Upper lobe of right lung (tissue), 1 donor: ENCODE measurements around the gene ISLR2. TPM values are rescaled to one million over a fixed set of nuclear protein-coding genes. Genes with fewer than 3 reads are reported as not detected.
A peak's percentile ranks its signal among the peaks of the same experiment; 100 is the strongest.

Experiments
- ATAC-seq: fragments of 200-7000 bp; cut with Tn5 transposase; one replicate; pipeline ENCODE4 v1.9.1; 2020; ENCODE audit warnings: mild to moderate bottlenecking, moderate library complexity
- DNase-seq: peaks from one replicate; pipeline ENCODE4 v3.0.0-alpha.2; 2020
- H3K27ac ChIP-seq: fragments of 200-600 bp; one replicate; pipeline ENCODE4 v1.8.0; 2022
- H3K27me3 ChIP-seq: fragments of 200-600 bp; one replicate; pipeline ENCODE4 v1.8.0; 2022; ENCODE audit warnings: mild to moderate bottlenecking
- H3K36me3 ChIP-seq: fragments of 200-600 bp; one replicate; pipeline ENCODE4 v1.8.0; 2022
- H3K4me1 ChIP-seq: fragments of 200-600 bp; one replicate; pipeline ENCODE4 v1.8.0; 2022
- H3K4me3 ChIP-seq: fragments of 200-600 bp; one replicate; pipeline ENCODE4 v1.8.0; 2022; ENCODE audit warnings: mild to moderate bottlenecking
- H3K9me3 ChIP-seq: fragments of 200-600 bp; one replicate; pipeline ENCODE4 v1.8.0; 2022
- intact Hi-C: fragments of 100-400 bp; cut with DNase I; formaldehyde crosslinking; loops from one replicate; pipeline ENCODE4 v1.11.0; 2022
- total RNA-seq: library from RNA; stranded (reverse); fragmentation: NEBNext Ultra II Directional; extraction: Animal tissue kit (Norgen Biotek cat#: 25700); gene quantifications from one replicate; pipeline ENCODE4 v1.2.1, GENCODE V29; 2021
- TF ChIP-seq, protein P1 (sequence below): fragments of 200-600 bp; IDR thresholded peaks from one replicate; pipeline ENCODE4 v1.8.0; 2022; ENCODE audit warnings: antibody characterized with exemption
- donor health status: DM: no; HTN: yes; CAD: no; lungs with severe emphysema.

ISLR2 gene
- total RNA-seq, 1 donor from 2014 or later, result 4.0 TPM

DNA sequence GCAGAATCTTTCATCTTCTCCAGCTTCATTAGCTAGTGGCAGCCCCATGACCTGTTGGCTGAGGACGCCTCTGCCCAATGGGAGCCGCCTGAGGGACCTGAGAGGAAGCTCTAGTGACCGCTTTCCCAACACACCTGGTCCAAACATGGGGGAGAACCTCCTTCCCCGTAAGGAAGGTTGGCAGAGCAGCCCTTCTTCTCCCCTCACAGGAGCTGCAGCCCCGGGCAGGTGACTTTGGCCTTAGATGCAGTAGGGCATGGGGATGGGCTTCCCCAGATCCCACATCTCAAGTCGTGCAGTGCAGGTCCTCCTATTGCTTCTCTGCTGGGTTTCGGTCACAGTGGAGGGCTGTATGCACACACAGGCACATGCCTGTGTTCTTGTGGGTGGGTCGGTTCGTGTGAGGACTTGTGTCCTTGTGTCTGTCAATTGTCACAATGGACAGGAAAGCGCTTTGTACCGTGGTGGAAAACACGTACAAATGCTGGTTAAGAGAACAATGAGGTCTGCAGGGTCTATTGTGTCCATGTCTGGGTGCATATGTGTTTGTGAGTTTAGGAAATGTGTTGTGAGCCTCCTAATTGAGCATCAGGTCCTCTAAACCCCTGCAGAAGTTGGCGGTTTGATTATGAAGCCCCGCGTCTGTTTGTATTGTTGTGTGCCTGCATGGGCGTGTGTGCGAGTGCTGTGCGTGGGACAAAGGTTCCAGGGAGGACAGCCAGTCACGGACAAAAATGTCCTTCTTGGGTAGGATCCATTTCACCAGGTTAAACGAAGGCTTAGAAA, 1.4 kb downstream of the ISLR2 start:
- no peaks in the 10 kb centered on the region for H3K9me3 ChIP-seq
- H3K27me3 ChIP-seq, result peaks cover 94% of the 10 kb centered on the region
- TF ChIP-seq, protein P1, sequence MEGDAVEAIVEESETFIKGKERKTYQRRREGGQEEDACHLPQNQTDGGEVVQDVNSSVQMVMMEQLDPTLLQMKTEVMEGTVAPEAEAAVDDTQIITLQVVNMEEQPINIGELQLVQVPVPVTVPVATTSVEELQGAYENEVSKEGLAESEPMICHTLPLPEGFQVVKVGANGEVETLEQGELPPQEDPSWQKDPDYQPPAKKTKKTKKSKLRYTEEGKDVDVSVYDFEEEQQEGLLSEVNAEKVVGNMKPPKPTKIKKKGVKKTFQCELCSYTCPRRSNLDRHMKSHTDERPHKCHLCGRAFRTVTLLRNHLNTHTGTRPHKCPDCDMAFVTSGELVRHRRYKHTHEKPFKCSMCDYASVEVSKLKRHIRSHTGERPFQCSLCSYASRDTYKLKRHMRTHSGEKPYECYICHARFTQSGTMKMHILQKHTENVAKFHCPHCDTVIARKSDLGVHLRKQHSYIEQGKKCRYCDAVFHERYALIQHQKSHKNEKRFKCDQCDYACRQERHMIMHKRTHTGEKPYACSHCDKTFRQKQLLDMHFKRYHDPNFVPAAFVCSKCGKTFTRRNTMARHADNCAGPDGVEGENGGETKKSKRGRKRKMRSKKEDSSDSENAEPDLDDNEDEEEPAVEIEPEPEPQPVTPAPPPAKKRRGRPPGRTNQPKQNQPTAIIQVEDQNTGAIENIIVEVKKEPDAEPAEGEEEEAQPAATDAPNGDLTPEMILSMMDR, result no peak
- no peak overlapping the region for H3K4me3 ChIP-seq
- H3K36me3 ChIP-seq, result no peaks in the 10 kb centered on the region
- ATAC-seq (no peak), DNase-seq (no peak)
- peaks cover 15% of the 10 kb centered on the region for H3K4me1 ChIP-seq
- H3K27ac ChIP-seq, result no peak overlapping the region
- intact Hi-C loops, result no loop called here

DNA sequence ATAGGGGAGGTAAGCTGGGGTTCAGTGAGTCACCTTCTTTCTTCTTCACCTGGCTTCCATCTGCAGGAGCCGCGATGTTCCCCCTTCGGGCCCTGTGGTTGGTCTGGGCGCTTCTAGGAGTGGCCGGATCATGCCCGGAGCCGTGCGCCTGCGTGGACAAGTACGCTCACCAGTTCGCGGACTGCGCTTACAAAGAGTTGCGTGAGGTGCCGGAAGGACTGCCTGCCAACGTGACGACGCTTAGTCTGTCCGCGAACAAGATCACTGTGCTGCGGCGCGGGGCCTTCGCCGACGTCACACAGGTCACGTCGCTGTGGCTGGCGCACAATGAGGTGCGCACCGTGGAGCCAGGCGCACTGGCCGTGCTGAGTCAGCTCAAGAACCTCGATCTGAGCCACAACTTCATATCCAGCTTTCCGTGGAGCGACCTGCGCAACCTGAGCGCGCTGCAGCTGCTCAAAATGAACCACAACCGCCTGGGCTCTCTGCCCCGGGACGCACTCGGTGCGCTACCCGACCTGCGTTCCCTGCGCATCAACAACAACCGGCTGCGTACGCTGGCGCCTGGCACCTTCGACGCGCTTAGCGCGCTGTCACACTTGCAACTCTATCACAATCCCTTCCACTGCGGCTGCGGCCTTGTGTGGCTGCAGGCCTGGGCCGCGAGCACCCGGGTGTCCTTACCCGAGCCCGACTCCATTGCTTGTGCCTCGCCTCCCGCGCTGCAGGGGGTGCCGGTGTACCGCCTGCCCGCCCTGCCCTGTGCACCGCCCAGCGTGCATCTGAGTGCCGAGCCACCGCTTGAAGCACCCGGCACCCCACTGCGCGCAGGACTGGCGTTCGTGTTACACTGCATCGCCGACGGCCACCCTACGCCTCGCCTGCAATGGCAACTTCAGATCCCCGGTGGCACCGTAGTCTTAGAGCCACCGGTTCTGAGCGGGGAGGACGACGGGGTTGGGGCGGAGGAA, 2.6 kb downstream of the ISLR2 start:
- Histone ChIP-seq H3K4me1 (peaks cover 11% of the 10 kb centered on the region), H3K4me3 (no peak overlapping the region), H3K27me3 (peaks cover 96% of the 10 kb centered on the region), H3K36me3 (no peaks in the 10 kb centered on the region), H3K27ac (no peak overlapping the region), H3K9me3 (no peaks in the 10 kb centered on the region)
- no peak for DNase-seq
- ATAC-seq, result no peak
- TF ChIP-seq, protein P1, result no peak
- intact Hi-C loops, result no loop called here

DNA sequence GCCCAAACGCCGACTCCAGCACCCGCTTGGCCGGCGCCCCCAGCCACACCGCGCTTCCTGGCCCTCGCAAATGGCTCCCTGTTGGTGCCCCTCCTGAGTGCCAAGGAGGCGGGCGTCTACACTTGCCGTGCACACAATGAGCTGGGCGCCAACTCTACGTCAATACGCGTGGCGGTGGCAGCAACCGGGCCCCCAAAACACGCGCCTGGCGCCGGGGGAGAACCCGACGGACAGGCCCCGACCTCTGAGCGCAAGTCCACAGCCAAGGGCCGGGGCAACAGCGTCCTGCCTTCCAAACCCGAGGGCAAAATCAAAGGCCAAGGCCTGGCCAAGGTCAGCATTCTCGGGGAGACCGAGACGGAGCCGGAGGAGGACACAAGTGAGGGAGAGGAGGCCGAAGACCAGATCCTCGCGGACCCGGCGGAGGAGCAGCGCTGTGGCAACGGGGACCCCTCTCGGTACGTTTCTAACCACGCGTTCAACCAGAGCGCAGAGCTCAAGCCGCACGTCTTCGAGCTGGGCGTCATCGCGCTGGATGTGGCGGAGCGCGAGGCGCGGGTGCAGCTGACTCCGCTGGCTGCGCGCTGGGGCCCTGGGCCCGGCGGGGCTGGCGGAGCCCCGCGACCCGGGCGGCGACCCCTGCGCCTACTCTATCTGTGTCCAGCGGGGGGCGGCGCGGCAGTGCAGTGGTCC, 3.5 kb downstream of the ISLR2 start:
- no peak for DNase-seq
- H3K4me3 ChIP-seq, result no peak overlapping the region

DNA sequence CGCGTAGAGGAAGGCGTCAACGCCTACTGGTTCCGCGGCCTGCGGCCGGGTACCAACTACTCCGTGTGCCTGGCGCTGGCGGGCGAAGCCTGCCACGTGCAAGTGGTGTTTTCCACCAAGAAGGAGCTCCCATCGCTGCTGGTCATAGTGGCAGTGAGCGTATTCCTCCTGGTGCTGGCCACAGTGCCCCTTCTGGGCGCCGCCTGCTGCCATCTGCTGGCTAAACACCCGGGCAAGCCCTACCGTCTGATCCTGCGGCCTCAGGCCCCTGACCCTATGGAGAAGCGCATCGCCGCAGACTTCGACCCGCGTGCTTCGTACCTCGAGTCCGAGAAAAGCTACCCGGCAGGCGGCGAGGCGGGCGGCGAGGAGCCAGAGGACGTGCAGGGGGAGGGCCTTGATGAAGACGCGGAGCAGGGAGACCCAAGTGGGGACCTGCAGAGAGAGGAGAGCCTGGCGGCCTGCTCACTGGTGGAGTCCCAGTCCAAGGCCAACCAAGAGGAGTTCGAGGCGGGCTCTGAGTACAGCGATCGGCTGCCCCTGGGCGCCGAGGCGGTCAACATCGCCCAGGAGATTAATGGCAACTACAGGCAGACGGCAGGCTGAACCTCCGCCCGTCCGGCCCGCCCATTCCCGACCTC, 4.1 kb downstream of the ISLR2 start:
- H3K27me3 ChIP-seq, result peaks cover 91% of the 10 kb centered on the region
- TF ChIP-seq, protein P1, result peak; percentile 41
- no peaks in the 10 kb centered on the region for H3K36me3 ChIP-seq
- no peak overlapping the region for H3K4me3 ChIP-seq
- no peaks in the 10 kb centered on the region for H3K9me3 ChIP-seq
- H3K27ac ChIP-seq, result no peak overlapping the region
- ATAC-seq (peak; percentile 61), DNase-seq (no peak)
- peaks cover 3% of the 10 kb centered on the region for H3K4me1 ChIP-seq
- intact Hi-C loops, result no loop called here

More for the DNA sequence above, 3.5 kb downstream of the ISLR2 start:
- H3K9me3 ChIP-seq, result no peaks in the 10 kb centered on the region
- TF ChIP-seq, protein P1, result no peak
- H3K27ac ChIP-seq, result no peak overlapping the region
- no peak for ATAC-seq
- peaks cover 94% of the 10 kb centered on the region for H3K27me3 ChIP-seq
- intact Hi-C loops, result no loop called here
- H3K36me3 ChIP-seq, result no peaks in the 10 kb centered on the region
- peaks cover 5% of the 10 kb centered on the region for H3K4me1 ChIP-seq

DNA sequence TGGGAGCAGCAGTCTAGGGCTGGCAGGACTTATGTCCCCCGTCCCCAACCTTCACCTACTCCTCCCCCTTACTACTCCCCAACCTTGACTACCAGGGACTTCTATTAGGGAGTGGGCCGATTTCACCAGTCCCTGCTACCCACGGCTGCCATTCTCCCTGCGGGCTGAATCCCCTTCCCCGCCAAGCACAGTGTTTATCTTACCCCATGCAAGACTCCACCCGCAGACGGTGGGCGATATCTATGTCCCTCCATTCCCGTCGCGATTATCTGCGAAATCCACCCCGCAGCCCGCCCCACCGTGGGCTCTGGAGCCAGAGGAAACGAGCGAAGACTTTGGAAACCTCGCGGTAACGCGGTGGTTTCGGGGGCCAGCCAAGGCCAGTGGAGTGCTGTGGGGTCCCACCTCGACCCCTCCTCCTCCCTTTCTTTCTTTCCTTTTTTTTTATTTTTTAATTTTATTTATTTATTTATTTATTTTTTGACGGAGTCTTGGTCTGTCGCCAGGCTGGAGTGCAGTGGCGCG, 4.7 kb downstream of the ISLR2 start:
- intact Hi-C loops, result no loop called here
- H3K36me3 ChIP-seq, result no peaks in the 10 kb centered on the region
- no peaks in the 10 kb centered on the region for H3K4me1 ChIP-seq
- H3K9me3 ChIP-seq, result no peaks in the 10 kb centered on the region
- TF ChIP-seq, protein P1, result no peak
- ATAC-seq, result no peak
- no peak for DNase-seq
- no peak overlapping the region for H3K27ac ChIP-seq
- H3K4me3 ChIP-seq, result no peak overlapping the region
- H3K27me3 ChIP-seq, result peaks cover 86% of the 10 kb centered on the region
